ENCODE measurements around the gene SCN7A.
"Not testable (repeated sequence)": the region's sequence is repeated elsewhere in the genome, so short reads cannot be mapped to it uniquely, and the experiment has no call there.

The SCN7A gene

GRCh38 chr2:166364476-166365161 is 129.4 kb downstream of the SCN7A start:
- no peak overlapping the region for H3K4me3 ChIP-seq (ENCODE audit: low read depth, low read length)
- DNase-seq (ENCODE audit: low read depth, low spot score) = no peak
- CTCF ChIA-PET = no interaction called here
- POLR2A ChIA-PET = no interaction called here
- TF ChIP-seq, protein P1, sequence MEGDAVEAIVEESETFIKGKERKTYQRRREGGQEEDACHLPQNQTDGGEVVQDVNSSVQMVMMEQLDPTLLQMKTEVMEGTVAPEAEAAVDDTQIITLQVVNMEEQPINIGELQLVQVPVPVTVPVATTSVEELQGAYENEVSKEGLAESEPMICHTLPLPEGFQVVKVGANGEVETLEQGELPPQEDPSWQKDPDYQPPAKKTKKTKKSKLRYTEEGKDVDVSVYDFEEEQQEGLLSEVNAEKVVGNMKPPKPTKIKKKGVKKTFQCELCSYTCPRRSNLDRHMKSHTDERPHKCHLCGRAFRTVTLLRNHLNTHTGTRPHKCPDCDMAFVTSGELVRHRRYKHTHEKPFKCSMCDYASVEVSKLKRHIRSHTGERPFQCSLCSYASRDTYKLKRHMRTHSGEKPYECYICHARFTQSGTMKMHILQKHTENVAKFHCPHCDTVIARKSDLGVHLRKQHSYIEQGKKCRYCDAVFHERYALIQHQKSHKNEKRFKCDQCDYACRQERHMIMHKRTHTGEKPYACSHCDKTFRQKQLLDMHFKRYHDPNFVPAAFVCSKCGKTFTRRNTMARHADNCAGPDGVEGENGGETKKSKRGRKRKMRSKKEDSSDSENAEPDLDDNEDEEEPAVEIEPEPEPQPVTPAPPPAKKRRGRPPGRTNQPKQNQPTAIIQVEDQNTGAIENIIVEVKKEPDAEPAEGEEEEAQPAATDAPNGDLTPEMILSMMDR (IDR thresholded peaks at IDR 0.05; ENCODE audit: insufficient read depth, low read length, missing control alignments) = no peak

GRCh38 chr2:166361351-166362153 is 132.5 kb downstream of the SCN7A start:
- TF ChIP-seq, protein P1 (IDR thresholded peaks at IDR 0.05; ENCODE audit: insufficient read depth, low read length, missing control alignments) = peak; percentile 53
- ChIA-PET CTCF (interaction anchor here (0.6 to 3.2 kb wide), 24 partner anchors 10 to 186 kb away, joined by 3 to 45 read pairs (median 4); partner anchors contain the start of gene SCN9A), POLR2A (interaction anchor here (1.0 kb wide), 1 partner anchor 13 kb away, joined by 4 read pairs; no protein-coding TSS in a partner anchor)
- no peak for DNase-seq (ENCODE audit: low read depth, low spot score)
- H3K4me3 ChIP-seq (ENCODE audit: low read depth, low read length) = no peak overlapping the region

GRCh38 chr2:166360906-166361305 is 133.1 kb downstream of the SCN7A start:
- H3K4me3 ChIP-seq (ENCODE audit: low read depth, low read length) = no peak overlapping the region
- no peak for DNase-seq (ENCODE audit: low read depth, low spot score)
- CTCF ChIA-PET = interaction anchor here (0.7 to 3.2 kb wide), 20 partner anchors 9 to 186 kb away, joined by 3 to 45 read pairs (median 6); partner anchors contain the start of gene SCN9A
- POLR2A ChIA-PET = interaction anchor here (1.0 kb wide), 1 partner anchor 14 kb away, joined by 4 read pairs; no protein-coding TSS in a partner anchor
- TF ChIP-seq, protein P1 (IDR thresholded peaks at IDR 0.05; ENCODE audit: insufficient read depth, low read length, missing control alignments) = no peak

DNA sequence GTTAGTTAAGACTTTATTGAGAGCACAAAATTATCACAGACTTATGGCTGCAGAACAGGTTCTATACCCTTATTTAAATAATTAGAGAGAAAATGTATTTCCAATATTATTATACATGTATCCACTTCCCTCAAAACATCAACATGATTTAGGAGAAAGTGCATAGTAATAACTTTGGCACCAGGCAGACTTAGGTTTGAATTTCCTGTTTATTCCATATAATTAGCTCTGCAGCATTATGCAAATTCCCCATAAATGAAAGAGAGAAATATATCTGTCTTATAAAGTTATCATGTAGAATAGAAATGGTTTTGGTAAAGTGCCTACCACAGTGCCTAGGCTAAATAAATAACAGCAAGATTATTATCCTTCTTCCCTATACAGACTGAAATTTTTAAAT is 133.6 kb downstream of the SCN7A start:
- TF ChIP-seq, protein P1 (IDR thresholded peaks at IDR 0.05; ENCODE audit: insufficient read depth, low read length, missing control alignments) = no peak
- ChIA-PET CTCF (interaction anchor here (0.7 to 3.2 kb wide), 16 partner anchors 9 to 179 kb away, joined by 3 to 45 read pairs (median 8); partner anchors contain the start of gene SCN9A), POLR2A (no interaction called here)
- DNase-seq (ENCODE audit: low read depth, low spot score) = no peak
- no peak overlapping the region for H3K4me3 ChIP-seq (ENCODE audit: low read depth, low read length)

GRCh38 chr2:166357950-166358321 is 136.1 kb downstream of the SCN7A start:
- DNase-seq (ENCODE audit: low read depth, low spot score); H3K4me3 ChIP-seq (ENCODE audit: low read depth, low read length); POLR2A ChIA-PET: not testable (repeated sequence)
- CTCF ChIA-PET = interaction anchor here (0.7 kb wide), 1 partner anchor 13 kb away, joined by 3 read pairs; no protein-coding TSS in a partner anchor

- CTCF ChIA-PET = interaction anchor here (0.7 to 1.2 kb wide), 3 partner anchors 13 to 25 kb away, joined by 3 read pairs; no protein-coding TSS in a partner anchor
- POLR2A ChIA-PET = no interaction called here
- TF ChIP-seq, protein P1 (IDR thresholded peaks at IDR 0.05; ENCODE audit: insufficient read depth, low read length, missing control alignments) = no peak
Measured at GRCh38 chr2:166357068-166357949, 136.7 kb downstream of the SCN7A start.

More at GRCh38 chr2:166357068-166357949, 136.7 kb downstream of the SCN7A start:
- no peak for DNase-seq (ENCODE audit: low read depth, low spot score)
- no peak overlapping the region for H3K4me3 ChIP-seq (ENCODE audit: low read depth, low read length)

Data from AG04449 (cell line).